Skeletal muscle satellite cell (primary cell): Measurements from ENCODE around the gene MRPL3. TPM values are rescaled to one million over a fixed set of nuclear protein-coding genes. Genes with fewer than 3 reads are reported as not detected.
A peak's percentile ranks its signal among the peaks of the same experiment; 100 is the strongest.

Experiments used
- H3K27me3 ChIP-seq: 2 replicates; pipeline ENCODE4 v1.7.0; 2013; ENCODE audit warnings: low read length; ENCODE audit not compliant: control insufficient read depth, insufficient read depth
- H3K36me3 ChIP-seq: 2 replicates; pipeline ENCODE4 v1.7.0; 2013; ENCODE audit warnings: mild to moderate bottlenecking, control low read depth, low read length; ENCODE audit not compliant: insufficient read depth
- H3K4me1 ChIP-seq: 2 replicates; pipeline ENCODE4 v1.7.0; 2013; ENCODE audit warnings: low read length; ENCODE audit not compliant: control insufficient read depth, insufficient read depth
- H3K4me2 ChIP-seq: 2 replicates; pipeline ENCODE4 v1.7.0; 2013; ENCODE audit warnings: mild to moderate bottlenecking, low read length
- H3K4me3 ChIP-seq: 2 replicates; pipeline ENCODE4 v1.7.0; 2013; ENCODE audit warnings: low read length
- H3K9ac ChIP-seq: 2 replicates; pipeline ENCODE4 v1.7.0; 2013; ENCODE audit warnings: mild to moderate bottlenecking, low read depth, low read length, moderate library complexity
- H3K9me3 ChIP-seq: replicated peaks from 2 replicates; pipeline ENCODE4 v1.7.0; 2013; ENCODE audit warnings: mild to moderate bottlenecking, control low read depth, low read length
- total RNA-seq: library from RNA; depleted of rRNA; stranded (reverse); fragments of >200 nt; gene quantifications from 2 replicates; pipeline ENCODE4 v1.2.3, GENCODE V29; 2012; rRNA removed

Gene MRPL3
- total RNA-seq, result 154 and 166 TPM in 2 replicates

- Histone ChIP-seq H3K9me3 (no peaks in the 10 kb centered on the region), H3K4me1 (peaks cover 19% of the 10 kb centered on the region), H3K4me3 (peak within 1 kb of the TSS; percentile 88), H3K4me2 (peak within 1 kb of the TSS; percentile 78), H3K9ac (peak within 1 kb of the TSS; percentile 94), H3K36me3 (peaks cover 25% of the 10 kb centered on the region), H3K27me3 (no peaks in the 10 kb centered on the region)
These were observed at the start of gene MRPL3 for GRCh38 chr3:131502530-131503319. Gene MRPL3, minus strand, starts transcription at chr3:131502971. Its CDS starts 150 bp downstream, at chr3:131502821.

GRCh38 chr3:131551761-131552160 lies 49.0 kb upstream of the MRPL3 start:
- H3K36me3 ChIP-seq, result no peaks in the 10 kb centered on the region
- H3K27me3 ChIP-seq, result no peaks in the 10 kb centered on the region
- no peak overlapping the region for H3K4me2 ChIP-seq
- H3K4me3 ChIP-seq, result no peak overlapping the region
- no peak overlapping the region for H3K9ac ChIP-seq
- no peaks in the 10 kb centered on the region for H3K9me3 ChIP-seq
- H3K4me1 ChIP-seq, result peaks cover 4% of the 10 kb centered on the region

GRCh38 chr3:131550562-131551465 lies 48.0 kb upstream of the MRPL3 start:
- Histone ChIP-seq H3K9ac (no peak overlapping the region), H3K4me1 (peaks cover 4% of the 10 kb centered on the region), H3K27me3 (no peaks in the 10 kb centered on the region), H3K4me2 (no peak overlapping the region), H3K36me3 (no peaks in the 10 kb centered on the region), H3K4me3 (no peak overlapping the region), H3K9me3 (no peaks in the 10 kb centered on the region)

- H3K27me3 ChIP-seq, result no peaks in the 10 kb centered on the region
- no peaks in the 10 kb centered on the region for H3K4me1 ChIP-seq
- no peak overlapping the region for H3K4me3 ChIP-seq
- no peak overlapping the region for H3K9ac ChIP-seq
- no peaks in the 10 kb centered on the region for H3K9me3 ChIP-seq
- H3K36me3 ChIP-seq, result no peaks in the 10 kb centered on the region
- no peak overlapping the region for H3K4me2 ChIP-seq
These were observed 46.6 kb upstream of the MRPL3 start for GRCh38 chr3:131549340-131549739.

GRCh38 chr3:131547585-131547984 lies 44.8 kb upstream of the MRPL3 start:
- Histone ChIP-seq H3K4me3 (no peak overlapping the region), H3K27me3 (no peaks in the 10 kb centered on the region), H3K36me3 (no peaks in the 10 kb centered on the region), H3K9ac (no peak overlapping the region), H3K4me1 (peaks cover 5% of the 10 kb centered on the region), H3K4me2 (no peak overlapping the region), H3K9me3 (no peaks in the 10 kb centered on the region)

- Histone ChIP-seq H3K9me3 (no peaks in the 10 kb centered on the region), H3K4me1 (peaks cover 5% of the 10 kb centered on the region), H3K9ac (no peak overlapping the region), H3K4me3 (no peak overlapping the region), H3K27me3 (no peaks in the 10 kb centered on the region), H3K36me3 (no peaks in the 10 kb centered on the region), H3K4me2 (no peak overlapping the region)
These were observed 43.7 kb upstream of the MRPL3 start for GRCh38 chr3:131546441-131546840.

- H3K36me3 ChIP-seq, result no peaks in the 10 kb centered on the region
- H3K9me3 ChIP-seq, result no peaks in the 10 kb centered on the region
- H3K4me3 ChIP-seq, result no peak overlapping the region
- no peaks in the 10 kb centered on the region for H3K27me3 ChIP-seq
- H3K9ac ChIP-seq, result no peak overlapping the region
- no peak overlapping the region for H3K4me2 ChIP-seq
- H3K4me1 ChIP-seq, result peaks cover 5% of the 10 kb centered on the region
These were observed 41.8 kb upstream of the MRPL3 start for GRCh38 chr3:131544557-131544956.

- no peaks in the 10 kb centered on the region for H3K27me3 ChIP-seq
- H3K4me3 ChIP-seq, result no peak overlapping the region
- no peaks in the 10 kb centered on the region for H3K9me3 ChIP-seq
- H3K9ac ChIP-seq, result no peak overlapping the region
- H3K36me3 ChIP-seq, result no peaks in the 10 kb centered on the region
- no peak overlapping the region for H3K4me2 ChIP-seq
- H3K4me1 ChIP-seq, result peaks cover 5% of the 10 kb centered on the region
These were observed 40.9 kb upstream of the MRPL3 start for GRCh38 chr3:131543714-131544113.

- Histone ChIP-seq H3K27me3 (no peaks in the 10 kb centered on the region), H3K4me2 (no peak overlapping the region), H3K36me3 (no peaks in the 10 kb centered on the region), H3K9me3 (no peaks in the 10 kb centered on the region), H3K9ac (no peak overlapping the region), H3K4me3 (no peak overlapping the region), H3K4me1 (peaks cover 5% of the 10 kb centered on the region)
These were observed 38.5 kb upstream of the MRPL3 start for GRCh38 chr3:131541288-131541687.

GRCh38 chr3:131540821-131541220 lies 38.0 kb upstream of the MRPL3 start:
- Histone ChIP-seq H3K9me3 (no peaks in the 10 kb centered on the region), H3K27me3 (no peaks in the 10 kb centered on the region), H3K4me3 (no peak overlapping the region), H3K36me3 (no peaks in the 10 kb centered on the region), H3K9ac (no peak overlapping the region), H3K4me1 (peaks cover 9% of the 10 kb centered on the region), H3K4me2 (no peak overlapping the region)

- H3K4me2 ChIP-seq, result no peak overlapping the region
- H3K4me1 ChIP-seq, result peaks cover 14% of the 10 kb centered on the region
- no peak overlapping the region for H3K9ac ChIP-seq
- H3K36me3 ChIP-seq, result no peaks in the 10 kb centered on the region
- H3K4me3 ChIP-seq, result no peak overlapping the region
- no peaks in the 10 kb centered on the region for H3K9me3 ChIP-seq
- no peaks in the 10 kb centered on the region for H3K27me3 ChIP-seq
These were observed 37.4 kb upstream of the MRPL3 start for GRCh38 chr3:131540143-131540542.
